HepG2 (cell line): ENCODE measurements around the gene MAVS. TPM values are rescaled to one million over a fixed set of nuclear protein-coding genes. Genes with fewer than 3 reads are reported as not detected.

Experiments
- BCL3 ChIP-seq: sonication (generic); formaldehyde crosslinking; IDR thresholded peaks from 2 replicates; pipeline ENCODE4 v1.5.1; 2020; ENCODE audit warnings: mild to moderate bottlenecking, missing genetic modification reagents, moderate library complexity
- CBX5 ChIP-seq: sonication (generic); formaldehyde crosslinking; IDR thresholded peaks from 2 replicates; pipeline ENCODE4 v1.4.0; 2020; ENCODE audit warnings: missing genetic modification reagents, borderline replicate concordance
- EHMT2 ChIP-seq: fragments of 200-600 bp; sonication (generic); IDR thresholded peaks from 2 replicates; pipeline ENCODE4 v1.7.0; 2017; ENCODE audit warnings: antibody characterized with exemption, low read depth, low read length, borderline replicate concordance
- ELF1 ChIP-seq: sonication (generic); formaldehyde crosslinking; IDR thresholded peaks from 2 replicates; pipeline ENCODE4 v1.4.0; 2020; ENCODE audit warnings: missing genetic modification reagents
- GLI4 ChIP-seq: sonication (generic); formaldehyde crosslinking; IDR thresholded peaks from 2 replicates; pipeline ENCODE4 v1.5.1; 2020; ENCODE audit warnings: missing genetic modification reagents, mild to moderate bottlenecking, moderate library complexity, borderline replicate concordance
- LBX2 ChIP-seq: sonication (generic); formaldehyde crosslinking; IDR thresholded peaks from 2 replicates; pipeline ENCODE4 v1.5.0; 2020; ENCODE audit warnings: missing genetic modification reagents, mild to moderate bottlenecking, borderline replicate concordance
- NFKB2 ChIP-seq: sonication (generic); formaldehyde crosslinking; IDR thresholded peaks from 2 replicates; pipeline ENCODE4 v1.4.0; 2020; ENCODE audit warnings: missing genetic modification reagents, borderline replicate concordance
- POGZ ChIP-seq: sonication (generic); formaldehyde crosslinking; IDR thresholded peaks from 2 replicates; pipeline ENCODE4 v1.4.0; 2020; ENCODE audit warnings: mild to moderate bottlenecking, missing genetic modification reagents
- RXRB ChIP-seq: IDR thresholded peaks from 2 replicates; pipeline ENCODE4 v1.6.1; 2016; ENCODE audit warnings: borderline replicate concordance, missing genetic modification reagents, missing compliant biosample characterization
- SMARCE1 ChIP-seq: fragments of 450-650 bp; IDR thresholded peaks from 2 replicates; pipeline ENCODE4 v1.6.1; 2017; ENCODE audit warnings: borderline replicate concordance
- TBX3 ChIP-seq: fragments of 450-650 bp; IDR thresholded peaks from 2 replicates; pipeline ENCODE4 v1.6.1; 2017; ENCODE audit warnings: antibody characterized with exemption, mild to moderate bottlenecking, inconsistent platforms, borderline replicate concordance
- THAP7 ChIP-seq: sonication (generic); formaldehyde crosslinking; IDR thresholded peaks from 2 replicates; pipeline ENCODE4 v1.8.1; 2023; ENCODE audit warnings: mild to moderate bottlenecking, missing genetic modification reagents
- THAP8 ChIP-seq: sonication (generic); formaldehyde crosslinking; IDR thresholded peaks from 2 replicates; pipeline ENCODE4 v1.5.1; 2020; ENCODE audit warnings: missing genetic modification reagents, mild to moderate bottlenecking, borderline replicate concordance
- ZBTB40 ChIP-seq, 2 experiments: fragments of 450-650 bp in 1 of 2; sonication (generic) in 1 of 2; formaldehyde crosslinking in 1 of 2; IDR thresholded peaks; 2 replicates each; pipeline versions ENCODE4 v1.6.1 to v1.8.0; 2016 to 2022; ENCODE audit warnings: antibody characterized with exemption in 1 of 2, mild to moderate bottlenecking in 1 of 2, missing genetic modification reagents in 1 of 2
- ZBTB7A ChIP-seq: sonication (generic); formaldehyde crosslinking; IDR thresholded peaks from 2 replicates; pipeline ENCODE4 v1.8.0; 2022; ENCODE audit warnings: mild to moderate bottlenecking, missing genetic modification reagents
- ZEB1 ChIP-seq: IDR thresholded peaks from 2 replicates; pipeline ENCODE4 v1.6.1; 2012; ENCODE audit warnings: mild to moderate bottlenecking, low read depth, inconsistent platforms; ENCODE audit not compliant: insufficient replicate concordance
- polyA plus RNA-seq, 8 experiments: library from polyadenylated mRNA; depleted of rRNA in 3 of 8; stranded (reverse) in 7 of 8; unstranded in 1 of 8; fragments of >200 nt; fragmentation: Illumina TruSeq in 4 of 8; extraction: Trizol in 4 of 8; gene quantifications; 2 replicates each; pipeline versions ENCODE4 v1.2.1 to v1.2.3, GENCODE V29; 2011 to 2016; ENCODE audit warnings: low read depth in 4 of 8, missing spikeins in 1 of 8, mixed read lengths in 1 of 8; ENCODE audit not compliant: insufficient read depth in 1 of 8
- total RNA-seq, 5 experiments: library from RNA; depleted of rRNA; stranded (reverse); fragments of >200 nt; fragmentation: Illumina TruSeq; extraction: Trizol; gene quantifications; 2 replicates each; pipeline ENCODE4 v1.2.3, GENCODE V29; 2016; ENCODE audit warnings: low read depth in 1 of 5

Gene MAVS
- total and polyA plus RNA-seq, 2 of the 13 experiments (the other 11 are each of a cell fraction or from before 2014, with no cell fraction given): 27.3 to 36.6 TPM

- TF ChIP-seq ZBTB40 (IDR thresholded peaks at IDR 0.05): no peak
- 0 out of 2 replicates have a peak, but pooled peaks have one; percentile 20 for TF ChIP-seq ZBTB40 (CRISPR knock-in tag; IDR thresholded peaks at IDR 0.05)
- TF ChIP-seq SMARCE1: no peak
- TF ChIP-seq POGZ (CRISPR knock-in tag): peak; percentile 69; the same call in 1 of the 2 replicates
- TF ChIP-seq LBX2 (CRISPR knock-in tag): no peak
- TF ChIP-seq GLI4 (CRISPR knock-in tag): no peak
- TF ChIP-seq CBX5 (CRISPR knock-in tag): peak; percentile 47; the same call in 1 of the 2 replicates
- TF ChIP-seq THAP8 (CRISPR knock-in tag): no peak
- TF ChIP-seq ELF1 (CRISPR knock-in tag): no peak
- no peak for TF ChIP-seq EHMT2
- TF ChIP-seq NFKB2 (CRISPR knock-in tag): no peak
- no peak for TF ChIP-seq THAP7
- TF ChIP-seq ZBTB7A (CRISPR knock-in tag): peak; percentile 68; the same call in 1 of the 2 replicates
- no peak for TF ChIP-seq BCL3 (CRISPR knock-in tag)
- no peak for TF ChIP-seq TBX3
- TF ChIP-seq ZEB1: no peak
- peak; percentile 57 for TF ChIP-seq RXRB (CRISPR knock-in tag)
Observed at GRCh38 chr20:3843490-3843889, 3.1 kb upstream of the MAVS start (continued).
